Heart left ventricle (tissue), 13 donors: ENCODE results near the gene MLPH.

Source experiments
- CTCF ChIP-seq, 12 donors: fragments of 200-600 bp; sonication (generic) in 4 of 12; IDR thresholded peaks; one replicate each; pipeline versions ENCODE4 v1.5.0 to v1.8.0; 2018 to 2022; ENCODE audit warnings: antibody characterized with exemption in 12 of 12, mild to moderate bottlenecking in 5 of 12
- POLR2A ChIP-seq, 2 donors: fragments of 450-650 bp; IDR thresholded peaks; one replicate each; pipeline ENCODE4 v1.6.1; 2017; ENCODE audit warnings: antibody characterized with exemption in 2 of 2, mild to moderate bottlenecking in 2 of 2, moderate library complexity in 2 of 2
- donor health status: ischemic (EF 13 %, LVEDD 7.1; RV severe dilation, severe dysfunction).
- donor health status: DM: no; HTN: yes; CAD: no.
- donor health status: DM: no; HTN: no; CAD: no.
- donor health status: ischemic (EF 25% LVEDD 6.9; RV normal size, moderate dysfunction).
- donor health status: ischemic (EF 25% LVEDD 5.7; RV mildly dilated, moderate dysfunction).
- donor health status: ischemic (EF 35%, LVEDD 5.7; RV mildly dilated, moderate dysfunction).
- donor health status: nonischemic (EF 11% LVEDD 7.7; RV severe dilation, severe dysfunction).
- donor health status: DM: yes; HTN: yes; CAD: no.
- donor health status: PGD.
- donor health status: ischemic (EF 29% LVEDD 5.4; RV normal size, mild dysfunction).
- donor health status: nonischemic (EF 23%, LVEDD 6.1; RV moderate dilation, normal function).

DNA sequence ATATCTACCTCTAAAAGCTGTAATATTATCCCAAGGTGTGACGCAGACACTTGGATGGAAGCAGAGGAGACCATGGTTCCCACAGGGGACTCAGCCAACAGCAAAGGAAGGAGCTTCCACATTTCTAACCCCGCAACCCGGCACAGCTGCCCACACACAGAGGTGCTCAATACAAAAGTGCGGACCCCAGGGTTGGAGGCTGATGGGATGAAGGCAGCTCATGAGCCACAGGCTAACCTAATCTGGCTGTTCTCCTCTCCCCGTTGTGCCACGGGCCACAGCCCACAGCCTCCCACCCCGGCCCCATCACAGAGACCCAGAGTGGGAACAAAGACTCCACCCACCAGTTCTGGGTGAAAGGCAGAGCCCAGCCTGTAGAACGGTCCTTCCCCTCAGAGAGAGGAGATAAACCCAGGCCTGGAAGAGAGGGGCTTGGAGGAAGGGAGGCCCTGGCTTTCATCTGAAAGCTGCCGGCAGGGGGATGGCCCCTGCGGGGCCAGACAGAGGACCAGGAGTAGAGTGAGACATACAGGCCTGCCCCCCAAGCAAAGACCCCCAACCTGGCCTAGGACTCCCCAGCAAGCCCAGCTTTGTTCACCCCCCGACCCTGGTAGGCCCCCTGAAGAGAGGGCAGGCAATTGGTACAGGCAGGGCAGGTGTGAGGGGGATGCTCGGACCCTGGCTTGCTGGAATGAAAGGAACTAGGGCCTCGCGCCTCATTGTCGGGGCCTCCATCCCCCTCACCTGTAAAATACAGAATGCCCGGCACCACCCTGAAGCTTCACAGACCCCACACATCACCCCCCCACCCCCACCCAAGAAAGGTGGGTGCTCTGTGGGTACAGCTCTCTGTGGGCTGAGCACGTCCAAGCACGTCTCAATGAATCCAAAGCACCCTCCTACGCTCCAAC is 96.6 kb downstream of the MLPH start:
- TF ChIP-seq CTCF (IDR thresholded peaks at IDR 0.05) (no peak), POLR2A (IDR thresholded peaks at IDR 0.05) (no peak)
